HepG2 (cell line): ENCODE data around the gene DHRS13. TPM values are rescaled to one million over a fixed set of nuclear protein-coding genes. Genes with fewer than 3 reads are reported as not detected.

Experiments
- ERF ChIP-seq: IDR thresholded peaks from 2 replicates; pipeline ENCODE4 v1.6.1; 2018; ENCODE audit warnings: missing biosample characterization, missing genetic modification reagents
- ESRRA ChIP-seq: sonication (generic); formaldehyde crosslinking; IDR thresholded peaks from 2 replicates; pipeline ENCODE4 v1.5.1; 2020; ENCODE audit warnings: mild to moderate bottlenecking, low read depth, missing genetic modification reagents
- IKZF4 ChIP-seq: sonication (generic); formaldehyde crosslinking; IDR thresholded peaks from 2 replicates; pipeline ENCODE4 v1.5.1; 2020; ENCODE audit warnings: borderline replicate concordance, mild to moderate bottlenecking, low read depth, missing genetic modification reagents; ENCODE audit errors: not compliant biosample characterization
- MTA1 ChIP-seq: sonication (generic); formaldehyde crosslinking; IDR thresholded peaks from 2 replicates; pipeline ENCODE4 v1.4.0; 2020; ENCODE audit warnings: missing genetic modification reagents, mild to moderate bottlenecking, borderline replicate concordance
- NFIC ChIP-seq: IDR thresholded peaks from 2 replicates; pipeline ENCODE4 v1.6.1; 2012; ENCODE audit warnings: mild to moderate bottlenecking, low read length, inconsistent platforms
- PAF1 ChIP-seq: IDR thresholded peaks from 2 replicates; pipeline ENCODE4 v1.6.1; 2016; ENCODE audit warnings: missing genetic modification reagents, missing compliant biosample characterization
- PCBP2 ChIP-seq: fragments of 200-400 bp; formaldehyde crosslinking; optimal IDR thresholded peaks from 2 replicates; pipeline ENCODE3; 2018; ENCODE audit warnings: low read length, low read depth; ENCODE audit not compliant: poor library complexity, severe bottlenecking
- SOX13 ChIP-seq, 3 experiments: fragments of 450-650 bp in 1 of 3; sonication (generic) in 1 of 3; formaldehyde crosslinking in 1 of 3; IDR thresholded peaks in 2 of 3; conservative IDR thresholded peaks in 1 of 3; 2 replicates each; pipeline versions ENCODE4 v1.5.0 to v1.6.1; 2016 to 2020; ENCODE audit warnings: antibody characterized with exemption in 1 of 3, mild to moderate bottlenecking in 1 of 3, missing compliant biosample characterization in 1 of 3, missing genetic modification reagents in 1 of 3, moderate library complexity in 1 of 3
- SUZ12 ChIP-seq: fragments of 150-350 bp; IDR thresholded peaks from 2 replicates; pipeline ENCODE4 v1.6.1; 2014; ENCODE audit warnings: low read depth, low read length
- ZNF326 ChIP-seq: sonication (generic); formaldehyde crosslinking; IDR thresholded peaks from 2 replicates; pipeline ENCODE4 v1.4.0; 2020; ENCODE audit warnings: missing genetic modification reagents, borderline replicate concordance
- ZNF44 ChIP-seq: sonication (generic); formaldehyde crosslinking; IDR thresholded peaks from 2 replicates; pipeline ENCODE4 v1.5.1; 2020; ENCODE audit warnings: mild to moderate bottlenecking, missing genetic modification reagents
- ZNF883 ChIP-seq: sonication (generic); formaldehyde crosslinking; IDR thresholded peaks from 2 replicates; pipeline ENCODE4 v1.5.1; 2020; ENCODE audit warnings: mild to moderate bottlenecking, missing genetic modification reagents; ENCODE audit errors: not compliant biosample characterization
- ZSCAN12 ChIP-seq: sonication (generic); formaldehyde crosslinking; IDR thresholded peaks from 2 replicates; pipeline ENCODE4 v1.9.0; 2021; ENCODE audit warnings: mild to moderate bottlenecking, missing genetic modification reagents
- polyA plus RNA-seq, 8 experiments: library from polyadenylated mRNA; depleted of rRNA in 3 of 8; stranded (reverse) in 7 of 8; unstranded in 1 of 8; fragments of >200 nt; fragmentation: Illumina TruSeq in 4 of 8; extraction: Trizol in 4 of 8; gene quantifications; 2 replicates each; pipeline versions ENCODE4 v1.2.1 to v1.2.3, GENCODE V29; 2011 to 2016; ENCODE audit warnings: low read depth in 4 of 8, missing spikeins in 1 of 8, mixed read lengths in 1 of 8; ENCODE audit not compliant: insufficient read depth in 1 of 8
- total RNA-seq, 5 experiments: library from RNA; depleted of rRNA; stranded (reverse); fragments of >200 nt; fragmentation: Illumina TruSeq; extraction: Trizol; gene quantifications; 2 replicates each; pipeline ENCODE4 v1.2.3, GENCODE V29; 2016; ENCODE audit warnings: low read depth in 1 of 5
- TF ChIP-seq, protein P1 (sequence below): sonication (generic); formaldehyde crosslinking; IDR thresholded peaks from 2 replicates; pipeline ENCODE4 v1.4.0; 2020; ENCODE audit warnings: missing genetic modification reagents
- TF ChIP-seq, protein P2 (sequence below): sonication (generic); formaldehyde crosslinking; IDR thresholded peaks from 2 replicates; pipeline ENCODE4 v1.5.1; 2020; ENCODE audit warnings: missing genetic modification reagents, mild to moderate bottlenecking, borderline replicate concordance
- TF ChIP-seq, protein P3 (sequence below): sonication (generic); formaldehyde crosslinking; IDR thresholded peaks from 2 replicates; pipeline ENCODE4 v1.8.0; 2022; ENCODE audit warnings: missing genetic modification reagents, mild to moderate bottlenecking, moderate library complexity, borderline replicate concordance
- TF ChIP-seq, protein P4 (sequence below): sonication (generic); formaldehyde crosslinking; IDR thresholded peaks from 2 replicates; pipeline ENCODE4 v1.8.0; 2022; ENCODE audit warnings: missing genetic modification reagents, low read depth, mild to moderate bottlenecking, borderline replicate concordance
- TF ChIP-seq, protein P5 (sequence below): sonication (generic); formaldehyde crosslinking; IDR thresholded peaks from 2 replicates; pipeline ENCODE4 v1.4.0; 2020; ENCODE audit warnings: mild to moderate bottlenecking, missing genetic modification reagents

The DHRS13 gene
- total and polyA plus RNA-seq, 2 of the 13 experiments (the other 11 are each of a cell fraction or from before 2014, with no cell fraction given), result 11.8 to 12.6 TPM

DNA sequence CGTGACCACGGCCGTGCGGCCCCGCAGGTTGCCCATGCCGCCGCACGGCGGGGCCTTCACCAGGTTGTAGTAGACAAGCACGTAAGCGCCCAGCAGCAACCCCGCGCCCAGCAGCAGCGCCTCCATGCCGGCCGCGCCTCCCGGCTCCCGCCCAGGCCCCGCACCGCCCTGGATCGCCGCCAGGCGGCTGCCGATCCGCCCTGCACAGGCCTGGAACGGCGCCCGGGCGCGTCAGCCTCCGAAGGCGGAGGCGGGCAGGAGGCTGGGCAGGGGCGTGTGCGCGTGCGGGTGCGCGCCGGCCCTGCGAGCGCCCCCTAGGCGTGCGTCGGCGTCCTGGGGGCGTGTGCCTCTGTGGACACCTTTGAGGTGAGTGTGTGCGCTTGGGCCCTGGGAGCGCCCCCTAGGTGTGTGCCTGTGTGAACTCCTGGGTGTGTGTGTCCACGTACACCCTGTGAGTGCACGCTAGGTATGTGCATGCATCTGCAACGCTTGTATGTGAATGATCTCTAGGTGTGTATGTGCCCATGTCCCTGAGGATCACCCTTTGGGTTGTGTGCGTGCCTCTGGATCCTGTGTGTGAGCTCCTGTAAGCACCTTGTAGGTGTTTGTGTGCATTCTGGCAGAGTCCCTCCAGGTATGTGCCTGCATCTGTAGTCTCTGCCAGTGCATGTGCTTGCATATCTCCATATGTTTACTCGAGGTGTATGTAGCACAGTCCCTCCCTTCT lies at the start of gene DHRS13 (continued):
- TF ChIP-seq NFIC, result no peak
- TF ChIP-seq ZSCAN12 (CRISPR knock-in tag), result no peak
- TF ChIP-seq, protein P1, sequence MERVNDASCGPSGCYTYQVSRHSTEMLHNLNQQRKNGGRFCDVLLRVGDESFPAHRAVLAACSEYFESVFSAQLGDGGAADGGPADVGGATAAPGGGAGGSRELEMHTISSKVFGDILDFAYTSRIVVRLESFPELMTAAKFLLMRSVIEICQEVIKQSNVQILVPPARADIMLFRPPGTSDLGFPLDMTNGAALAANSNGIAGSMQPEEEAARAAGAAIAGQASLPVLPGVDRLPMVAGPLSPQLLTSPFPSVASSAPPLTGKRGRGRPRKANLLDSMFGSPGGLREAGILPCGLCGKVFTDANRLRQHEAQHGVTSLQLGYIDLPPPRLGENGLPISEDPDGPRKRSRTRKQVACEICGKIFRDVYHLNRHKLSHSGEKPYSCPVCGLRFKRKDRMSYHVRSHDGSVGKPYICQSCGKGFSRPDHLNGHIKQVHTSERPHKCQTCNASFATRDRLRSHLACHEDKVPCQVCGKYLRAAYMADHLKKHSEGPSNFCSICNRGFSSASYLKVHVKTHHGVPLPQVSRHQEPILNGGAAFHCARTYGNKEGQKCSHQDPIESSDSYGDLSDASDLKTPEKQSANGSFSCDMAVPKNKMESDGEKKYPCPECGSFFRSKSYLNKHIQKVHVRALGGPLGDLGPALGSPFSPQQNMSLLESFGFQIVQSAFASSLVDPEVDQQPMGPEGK (CRISPR knock-in tag), result peak; percentile 81; the same call in 1 of the 2 replicates
- TF ChIP-seq SOX13 (IDR thresholded peaks at IDR 0.05), result 0 out of 2 replicates have a peak, but pooled peaks have one; percentile 16
- TF ChIP-seq SOX13 (CRISPR knock-in tag; conservative IDR thresholded peaks at IDR 0.05 in 1 of 2, IDR thresholded peaks at IDR 0.05 in 1 of 2), result peak in 1 of 2 experiments; percentile 64; a peak in 1 of 4 replicates
- TF ChIP-seq SUZ12, result no peak
- peak; percentile 91 for TF ChIP-seq MTA1 (CRISPR knock-in tag)
- TF ChIP-seq, protein P2, sequence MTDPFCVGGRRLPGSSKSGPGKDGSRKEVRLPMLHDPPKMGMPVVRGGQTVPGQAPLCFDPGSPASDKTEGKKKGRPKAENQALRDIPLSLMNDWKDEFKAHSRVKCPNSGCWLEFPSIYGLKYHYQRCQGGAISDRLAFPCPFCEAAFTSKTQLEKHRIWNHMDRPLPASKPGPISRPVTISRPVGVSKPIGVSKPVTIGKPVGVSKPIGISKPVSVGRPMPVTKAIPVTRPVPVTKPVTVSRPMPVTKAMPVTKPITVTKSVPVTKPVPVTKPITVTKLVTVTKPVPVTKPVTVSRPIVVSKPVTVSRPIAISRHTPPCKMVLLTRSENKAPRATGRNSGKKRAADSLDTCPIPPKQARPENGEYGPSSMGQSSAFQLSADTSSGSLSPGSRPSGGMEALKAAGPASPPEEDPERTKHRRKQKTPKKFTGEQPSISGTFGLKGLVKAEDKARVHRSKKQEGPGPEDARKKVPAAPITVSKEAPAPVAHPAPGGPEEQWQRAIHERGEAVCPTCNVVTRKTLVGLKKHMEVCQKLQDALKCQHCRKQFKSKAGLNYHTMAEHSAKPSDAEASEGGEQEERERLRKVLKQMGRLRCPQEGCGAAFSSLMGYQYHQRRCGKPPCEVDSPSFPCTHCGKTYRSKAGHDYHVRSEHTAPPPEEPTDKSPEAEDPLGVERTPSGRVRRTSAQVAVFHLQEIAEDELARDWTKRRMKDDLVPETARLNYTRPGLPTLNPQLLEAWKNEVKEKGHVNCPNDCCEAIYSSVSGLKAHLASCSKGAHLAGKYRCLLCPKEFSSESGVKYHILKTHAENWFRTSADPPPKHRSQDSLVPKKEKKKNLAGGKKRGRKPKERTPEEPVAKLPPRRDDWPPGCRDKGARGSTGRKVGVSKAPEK (CRISPR knock-in tag), result no peak
- TF ChIP-seq, protein P3, sequence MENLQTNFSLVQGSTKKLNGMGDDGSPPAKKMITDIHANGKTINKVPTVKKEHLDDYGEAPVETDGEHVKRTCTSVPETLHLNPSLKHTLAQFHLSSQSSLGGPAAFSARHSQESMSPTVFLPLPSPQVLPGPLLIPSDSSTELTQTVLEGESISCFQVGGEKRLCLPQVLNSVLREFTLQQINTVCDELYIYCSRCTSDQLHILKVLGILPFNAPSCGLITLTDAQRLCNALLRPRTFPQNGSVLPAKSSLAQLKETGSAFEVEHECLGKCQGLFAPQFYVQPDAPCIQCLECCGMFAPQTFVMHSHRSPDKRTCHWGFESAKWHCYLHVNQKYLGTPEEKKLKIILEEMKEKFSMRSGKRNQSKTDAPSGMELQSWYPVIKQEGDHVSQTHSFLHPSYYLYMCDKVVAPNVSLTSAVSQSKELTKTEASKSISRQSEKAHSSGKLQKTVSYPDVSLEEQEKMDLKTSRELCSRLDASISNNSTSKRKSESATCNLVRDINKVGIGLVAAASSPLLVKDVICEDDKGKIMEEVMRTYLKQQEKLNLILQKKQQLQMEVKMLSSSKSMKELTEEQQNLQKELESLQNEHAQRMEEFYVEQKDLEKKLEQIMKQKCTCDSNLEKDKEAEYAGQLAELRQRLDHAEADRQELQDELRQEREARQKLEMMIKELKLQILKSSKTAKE (CRISPR knock-in tag), result 0 out of 2 replicates have a peak, but pooled peaks have one; percentile 24
- TF ChIP-seq PAF1 (CRISPR knock-in tag), result no peak
- TF ChIP-seq ESRRA (CRISPR knock-in tag), result 0 out of 2 replicates have a peak, but pooled peaks have one; percentile 45
- TF ChIP-seq, protein P4, sequence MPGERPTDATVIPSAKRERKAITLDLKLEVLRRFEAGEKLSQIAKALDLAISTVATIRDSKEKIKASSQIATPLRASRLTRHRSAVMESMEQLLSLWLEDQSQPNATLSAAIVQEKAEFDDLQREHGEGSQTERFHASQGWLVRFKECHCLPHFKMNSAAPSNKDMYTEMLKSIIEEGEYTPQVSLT (CRISPR knock-in tag), result no peak; the same call in 1 of the 2 replicates
- no peak for TF ChIP-seq IKZF4 (CRISPR knock-in tag)
- TF ChIP-seq ZNF883, result peak; percentile 24
- no peak for TF ChIP-seq PCBP2
- peak; percentile 79 for TF ChIP-seq ERF (CRISPR knock-in tag)
- TF ChIP-seq ZNF326, result no peak
- no peak for TF ChIP-seq ZNF44 (CRISPR knock-in tag)
- TF ChIP-seq, protein P5, sequence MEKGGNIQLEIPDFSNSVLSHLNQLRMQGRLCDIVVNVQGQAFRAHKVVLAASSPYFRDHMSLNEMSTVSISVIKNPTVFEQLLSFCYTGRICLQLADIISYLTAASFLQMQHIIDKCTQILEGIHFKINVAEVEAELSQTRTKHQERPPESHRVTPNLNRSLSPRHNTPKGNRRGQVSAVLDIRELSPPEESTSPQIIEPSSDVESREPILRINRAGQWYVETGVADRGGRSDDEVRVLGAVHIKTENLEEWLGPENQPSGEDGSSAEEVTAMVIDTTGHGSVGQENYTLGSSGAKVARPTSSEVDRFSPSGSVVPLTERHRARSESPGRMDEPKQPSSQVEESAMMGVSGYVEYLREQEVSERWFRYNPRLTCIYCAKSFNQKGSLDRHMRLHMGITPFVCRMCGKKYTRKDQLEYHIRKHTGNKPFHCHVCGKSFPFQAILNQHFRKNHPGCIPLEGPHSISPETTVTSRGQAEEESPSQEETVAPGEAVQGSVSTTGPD (CRISPR knock-in tag), result no peak
